ENCODE results near the gene PCDHGB1.
"Not testable (repeated sequence)": the region's sequence is repeated elsewhere in the genome, so short reads cannot be mapped to it uniquely, and the experiment has no call there.

PCDHGB1 gene

GRCh38 chr5:141346017-141346416, 3.9 kb upstream of the PCDHGB1 start:
- not testable (repeated sequence) for DNase-seq

- DNase-seq: no peak
Measured at GRCh38 chr5:141351591-141351990, 1.7 kb downstream of the PCDHGB1 start.

- no peak for DNase-seq
Measured at GRCh38 chr5:141354900-141355469, 5.1 kb downstream of the PCDHGB1 start, which contains the start of gene PCDHGA4. Gene PCDHGA4 (plus strand): TSS chr5:141355021. CDS start chr5:141355108, 87 bp downstream.

- DNase-seq: no peak
Measured at GRCh38 chr5:141355641-141356040, 5.7 kb downstream of the PCDHGB1 start.

- DNase-seq: no peak
Measured at GRCh38 chr5:141356133-141356532, 6.2 kb downstream of the PCDHGB1 start.

GRCh38 chr5:141356950-141357349, 7.1 kb downstream of the PCDHGB1 start:
- DNase-seq: no peak

- no peak for DNase-seq
Measured at GRCh38 chr5:141359790-141360426, 10.0 kb downstream of the PCDHGB1 start, which contains the start of gene PCDHGB2. Gene PCDHGB2 (plus strand): TSS chr5:141359994. CDS start chr5:141360136, 142 bp downstream.

- DNase-seq: no peak
Measured at GRCh38 chr5:141360685-141361084, 10.8 kb downstream of the PCDHGB1 start.

- no peak for DNase-seq
Measured at GRCh38 chr5:141362719-141363118, 12.8 kb downstream of the PCDHGB1 start.

- DNase-seq: no peak
Measured at GRCh38 chr5:141363952-141364660, 14.2 kb downstream of the PCDHGB1 start, which contains the start of gene PCDHGA5. Gene PCDHGA5 (plus strand): TSS chr5:141364162. CDS start chr5:141364331, 169 bp downstream.

GRCh38 chr5:141366016-141366896, 16.4 kb downstream of the PCDHGB1 start:
- no peak for DNase-seq

GRCh38 chr5:141369994-141370848, 20.3 kb downstream of the PCDHGB1 start, which contains the start of gene PCDHGB3:
Gene PCDHGB3 (plus strand): TSS chr5:141370242. CDS start chr5:141370395, 153 bp downstream.
- DNase-seq: peak in 1 of 2 donors; percentile 40

GRCh38 chr5:141371572-141372475, 21.9 kb downstream of the PCDHGB1 start:
- DNase-seq: no peak

GRCh38 chr5:141373673-141374317, 23.9 kb downstream of the PCDHGB1 start, which contains the start of gene PCDHGA6:
Gene PCDHGA6 (plus strand): TSS chr5:141373891. CDS start chr5:141374084, 193 bp downstream.
- DNase-seq: no peak

- no peak for DNase-seq
Measured at GRCh38 chr5:141374627-141375026, 24.7 kb downstream of the PCDHGB1 start.

GRCh38 chr5:141375444-141376155, 25.7 kb downstream of the PCDHGB1 start:
- not testable (repeated sequence) for DNase-seq

GRCh38 chr5:141382469-141383294, 32.8 kb downstream of the PCDHGB1 start, which contains the start of gene PCDHGA7:
Gene PCDHGA7 (plus strand): TSS chr5:141382742. CDS start chr5:141382900, 158 bp downstream.
- no peak for DNase-seq

GRCh38 chr5:141383345-141383744, 33.4 kb downstream of the PCDHGB1 start:
- no peak for DNase-seq

Data from stimulated activated CD4-positive, alpha-beta T cell treated with anti-CD3 and anti-CD28 coated beads, Interleukin-2, amount 100 ng/mL, for 24 hours (primary cell).